Measurements from ENCODE around the gene NAA20. TPM values are rescaled to one million over a fixed set of nuclear protein-coding genes. Genes with fewer than 3 reads are reported as not detected.

NAA20 gene
- 100 to 1,000 TPM in 1 of 6 donors, 10 to 100 TPM in 5; 60.7 to 109 (median 69.2) TPM for polyA plus RNA-seq (ENCODE audit: low read depth in 6 of 6)

- Mint-ChIP-seq H3K4me3 (peak within 1 kb of the TSS; percentile 85 to 95 (median 92)), H3K36me3 (no peaks in the 10 kb centered on the region), H3K9me3 (no peaks in the 10 kb centered on the region), H3K4me1 (peaks cover 37 to 44% (median 38%) of the 10 kb centered on the region in 3 donors), H3K27me3 (peaks cover 0 to 4% (median 0%) of the 10 kb centered on the region in 3 donors), H3K27ac (peak within 1 kb of the TSS; percentile 94 to 98 (median 96))
- ATAC-seq (ENCODE audit: low read depth in 2 of 2) (peak; percentile 97 to 98), DNase-seq (peak; percentile 87)
Observed at GRCh38 chr20:20017001-20017843, at the start of gene NAA20. NAA20 (plus strand) TSS chr20:20017362; CDS start chr20:20017397, 35 bp downstream.

- no peaks in the 10 kb centered on the region for H3K9me3 Mint-ChIP-seq
- no peak overlapping the region for H3K4me3 Mint-ChIP-seq
- no peaks in the 10 kb centered on the region for H3K36me3 Mint-ChIP-seq
- peaks cover 4 to 14% (median 9%) of the 10 kb centered on the region in 3 donors for H3K4me1 Mint-ChIP-seq
- DNase-seq (no peak), ATAC-seq (ENCODE audit: low read depth in 2 of 2) (no peak)
- H3K27ac Mint-ChIP-seq = no peak overlapping the region
- H3K27me3 Mint-ChIP-seq = peaks cover 0 to 4% (median 0%) of the 10 kb centered on the region in 3 donors
Observed at GRCh38 chr20:19967445-19967844, 49.7 kb upstream of the NAA20 start.

- no peaks in the 10 kb centered on the region for H3K9me3 Mint-ChIP-seq
- H3K36me3 Mint-ChIP-seq = no peaks in the 10 kb centered on the region
- peaks cover 4 to 14% (median 9%) of the 10 kb centered on the region in 3 donors for H3K4me1 Mint-ChIP-seq
- peaks cover 0 to 4% (median 0%) of the 10 kb centered on the region in 3 donors for H3K27me3 Mint-ChIP-seq
- H3K27ac Mint-ChIP-seq = peak overlapping the region in 1 of 6 donors; percentile 26
- DNase-seq = no peak
- no peak for ATAC-seq (ENCODE audit: low read depth in 2 of 2)
- no peak overlapping the region for H3K4me3 Mint-ChIP-seq
Observed at GRCh38 chr20:19968028-19968427, 49.1 kb upstream of the NAA20 start.

- Mint-ChIP-seq H3K9me3 (no peaks in the 10 kb centered on the region), H3K36me3 (no peaks in the 10 kb centered on the region), H3K4me1 (peaks cover 4 to 14% (median 9%) of the 10 kb centered on the region in 3 donors), H3K4me3 (no peak overlapping the region), H3K27me3 (peaks cover 0 to 4% (median 0%) of the 10 kb centered on the region in 3 donors), H3K27ac (peak overlapping the region in 1 of 6 donors; percentile 26)
- no peak for ATAC-seq (ENCODE audit: low read depth in 2 of 2)
- no peak for DNase-seq
Observed at GRCh38 chr20:19968466-19969073, 48.6 kb upstream of the NAA20 start.

- DNase-seq (no peak), ATAC-seq (ENCODE audit: low read depth in 2 of 2) (no peak)
- H3K27ac Mint-ChIP-seq = peak overlapping the region in 1 of 6 donors; percentile 9
- no peaks in the 10 kb centered on the region for H3K9me3 Mint-ChIP-seq
- H3K4me1 Mint-ChIP-seq = peaks cover 4 to 14% (median 9%) of the 10 kb centered on the region in 3 donors
- peaks cover 0 to 4% (median 0%) of the 10 kb centered on the region in 3 donors for H3K27me3 Mint-ChIP-seq
- H3K36me3 Mint-ChIP-seq = no peaks in the 10 kb centered on the region
- no peak overlapping the region for H3K4me3 Mint-ChIP-seq
Observed at GRCh38 chr20:19969106-19969505, 48.1 kb upstream of the NAA20 start.

GRCh38 chr20:19969507-19970255 lies 47.5 kb upstream of the NAA20 start:
- DNase-seq = no peak
- Mint-ChIP-seq H3K27me3 (peaks cover 0 to 4% (median 0%) of the 10 kb centered on the region in 3 donors), H3K9me3 (no peaks in the 10 kb centered on the region), H3K27ac (peak overlapping the region in 2 of 6 donors; percentile 9 to 73), H3K36me3 (no peaks in the 10 kb centered on the region), H3K4me3 (no peak overlapping the region), H3K4me1 (peaks cover 4 to 14% (median 9%) of the 10 kb centered on the region in 3 donors)
- no peak for ATAC-seq (ENCODE audit: low read depth in 2 of 2)

GRCh38 chr20:19970256-19970765 lies 46.9 kb upstream of the NAA20 start:
- H3K27me3 Mint-ChIP-seq = peaks cover 0 to 4% (median 0%) of the 10 kb centered on the region in 3 donors
- H3K27ac Mint-ChIP-seq = no peak overlapping the region
- H3K36me3 Mint-ChIP-seq = no peaks in the 10 kb centered on the region

GRCh38 chr20:19971116-19971515 lies 46.0 kb upstream of the NAA20 start:
- H3K27ac Mint-ChIP-seq = peak overlapping the region in 1 of 6 donors; percentile 73

More at GRCh38 chr20:19970256-19970765, 46.9 kb upstream of the NAA20 start:
- DNase-seq (no peak), ATAC-seq (ENCODE audit: low read depth in 2 of 2) (no peak)
- Mint-ChIP-seq H3K4me1 (peaks cover 4 to 14% (median 9%) of the 10 kb centered on the region in 3 donors), H3K4me3 (no peak overlapping the region), H3K9me3 (no peaks in the 10 kb centered on the region)

GRCh38 chr20:19973961-19974629 lies 43.1 kb upstream of the NAA20 start:
- peaks cover 0 to 4% (median 0%) of the 10 kb centered on the region in 3 donors for H3K27me3 Mint-ChIP-seq
- H3K4me1 Mint-ChIP-seq = peaks cover 0 to 6% (median 4%) of the 10 kb centered on the region in 3 donors
- H3K9me3 Mint-ChIP-seq = no peaks in the 10 kb centered on the region
- H3K4me3 Mint-ChIP-seq = no peak overlapping the region
- peaks cover 0 to under 1% of the 10 kb centered on the region in 2 donors for H3K36me3 Mint-ChIP-seq
- no peak for DNase-seq
- H3K27ac Mint-ChIP-seq = peak overlapping the region in 1 of 6 donors; percentile 21
- no peak for ATAC-seq (ENCODE audit: low read depth in 2 of 2)

More at GRCh38 chr20:19971116-19971515, 46.0 kb upstream of the NAA20 start:
- H3K27me3 Mint-ChIP-seq = peaks cover 0 to 4% (median 0%) of the 10 kb centered on the region in 3 donors
- H3K4me1 Mint-ChIP-seq = peaks cover 4 to 14% (median 9%) of the 10 kb centered on the region in 3 donors
- no peaks in the 10 kb centered on the region for H3K9me3 Mint-ChIP-seq
- DNase-seq (no peak), ATAC-seq (ENCODE audit: low read depth in 2 of 2) (no peak)
- no peaks in the 10 kb centered on the region for H3K36me3 Mint-ChIP-seq
- no peak overlapping the region for H3K4me3 Mint-ChIP-seq

- H3K36me3 Mint-ChIP-seq = peaks cover 0 to 5% of the 10 kb centered on the region in 2 donors
- no peak overlapping the region for H3K4me3 Mint-ChIP-seq
- peak overlapping the region in 1 of 6 donors; percentile 24 for H3K27ac Mint-ChIP-seq
- DNase-seq (no peak), ATAC-seq (ENCODE audit: low read depth in 2 of 2) (no peak)
- peaks cover 0 to 6% (median 0%) of the 10 kb centered on the region in 3 donors for H3K4me1 Mint-ChIP-seq
- no peaks in the 10 kb centered on the region for H3K27me3 Mint-ChIP-seq
- no peaks in the 10 kb centered on the region for H3K9me3 Mint-ChIP-seq
Observed at GRCh38 chr20:19974630-19975435, 42.3 kb upstream of the NAA20 start.

- Mint-ChIP-seq H3K4me3 (no peak overlapping the region), H3K27me3 (no peaks in the 10 kb centered on the region), H3K36me3 (peaks cover 0 to 5% of the 10 kb centered on the region in 2 donors), H3K4me1 (peaks cover 0 to 6% (median 0%) of the 10 kb centered on the region in 3 donors), H3K27ac (peak overlapping the region in 1 of 6 donors; percentile 24), H3K9me3 (no peaks in the 10 kb centered on the region)
- ATAC-seq (ENCODE audit: low read depth in 2 of 2) = no peak
- no peak for DNase-seq
Observed at GRCh38 chr20:19975436-19975799, 41.7 kb upstream of the NAA20 start.

GRCh38 chr20:19975901-19976300 lies 41.3 kb upstream of the NAA20 start:
- H3K36me3 Mint-ChIP-seq = peaks cover 0 to 5% of the 10 kb centered on the region in 2 donors
- H3K9me3 Mint-ChIP-seq = no peaks in the 10 kb centered on the region
- no peaks in the 10 kb centered on the region for H3K27me3 Mint-ChIP-seq
- DNase-seq (no peak), ATAC-seq (ENCODE audit: low read depth in 2 of 2) (no peak)
- peaks cover 0 to 6% (median 0%) of the 10 kb centered on the region in 3 donors for H3K4me1 Mint-ChIP-seq
- no peak overlapping the region for H3K4me3 Mint-ChIP-seq
- H3K27ac Mint-ChIP-seq = no peak overlapping the region

All from naive B cell (primary cell).